GM20000 (cell line): Measurements from ENCODE around the gene IL1R2.

Experiments used
- DNase-seq: peaks from one replicate; pipeline ENCODE4 v3.0.0; 2012; ENCODE audit warnings: low spot score
- CTCF ChIP-seq: IDR thresholded peaks from 2 replicates; pipeline ENCODE4 v1.5.1; 2012; ENCODE audit warnings: mild to moderate bottlenecking, control low read depth; ENCODE audit errors: extremely low read depth, missing control alignments

IL1R2 gene

GRCh38 chr2:102050854-102051391, 59.2 kb downstream of the IL1R2 start:
- TF ChIP-seq CTCF, result no peak
- no peak for DNase-seq

GRCh38 chr2:102051692-102052277, 60.0 kb downstream of the IL1R2 start:
- no peak for DNase-seq
- no peak for TF ChIP-seq CTCF

- DNase-seq, result no peak
- TF ChIP-seq CTCF, result no peak
Measured at GRCh38 chr2:102052365-102052764, 60.6 kb downstream of the IL1R2 start.

- DNase-seq, result no peak
- no peak for TF ChIP-seq CTCF
Measured at GRCh38 chr2:102053096-102053495, 61.3 kb downstream of the IL1R2 start.

- no peak for TF ChIP-seq CTCF
- no peak for DNase-seq
Measured at GRCh38 chr2:102055346-102055990, 63.7 kb downstream of the IL1R2 start.

GRCh38 chr2:102056079-102056581, 64.4 kb downstream of the IL1R2 start:
- DNase-seq, result no peak
- no peak for TF ChIP-seq CTCF

GRCh38 chr2:102057502-102058292, 65.9 kb downstream of the IL1R2 start:
- DNase-seq, result no peak

More at GRCh38 chr2:102057502-102058292, 65.9 kb downstream of the IL1R2 start:
- no peak for TF ChIP-seq CTCF
